Natural killer cell (primary cell): Measurements from ENCODE around the gene NAALADL2. TPM values are rescaled to one million over a fixed set of nuclear protein-coding genes. Genes with fewer than 3 reads are reported as not detected.

Experiments used
- ATAC-seq, 3 donors: fragments of 150-1000 bp in 2 of 3; fragments of 200-7000 bp in 1 of 3; cut with Tn5 transposase; 1 replicate in 1 of 3; 2 replicates in 2 of 3; pipeline ENCODE4 v1.10.0; 2021; ENCODE audit warnings: mild to moderate bottlenecking in 2 of 3, moderate library complexity in 2 of 3
- DNase-seq, 2 donors: peaks; one replicate each; pipeline versions ENCODE4 v3.0.0 to v3.0.0-alpha.2; 2013 to 2021; ENCODE audit warnings: mixed read lengths in 1 of 2
- H3K27ac ChIP-seq: one replicate; pipeline ENCODE4 v1.5.1; 2013; ENCODE audit warnings: mild to moderate bottlenecking, low read length
- H3K27me3 ChIP-seq: one replicate; pipeline ENCODE4 v1.6.1; 2013; ENCODE audit warnings: low read length; ENCODE audit not compliant: control insufficient read depth, insufficient read depth
- H3K36me3 ChIP-seq: one replicate; pipeline ENCODE4 v1.6.1; 2013; ENCODE audit warnings: low read length; ENCODE audit not compliant: control insufficient read depth, insufficient read depth
- H3K4me1 ChIP-seq: one replicate; pipeline ENCODE4 v1.6.1; 2013; ENCODE audit warnings: low read length; ENCODE audit not compliant: control insufficient read depth, insufficient read depth
- H3K4me3 ChIP-seq: one replicate; pipeline ENCODE4 v1.5.1; 2013; ENCODE audit warnings: low read length
- H3K9me3 ChIP-seq: one replicate; pipeline ENCODE4 v1.6.1; 2013; ENCODE audit warnings: low read length; ENCODE audit not compliant: control insufficient read depth, insufficient read depth
- H3K27ac Mint-ChIP-seq, 2 donors: one replicate each; pipeline ENCODE4 v1.8.0; 2022; ENCODE audit warnings: mild to moderate bottlenecking in 2 of 2, mixed read lengths in 2 of 2, moderate library complexity in 1 of 2
- H3K27me3 Mint-ChIP-seq, 2 donors: one replicate each; pipeline ENCODE4 v1.8.0; 2022; ENCODE audit warnings: low read depth in 2 of 2, mixed read lengths in 2 of 2
- H3K36me3 Mint-ChIP-seq: one replicate; pipeline ENCODE4 v1.8.0; 2022; ENCODE audit warnings: mixed read lengths
- H3K4me1 Mint-ChIP-seq, 2 donors: one replicate each; pipeline ENCODE4 v1.8.0; 2022; ENCODE audit warnings: mixed read lengths in 2 of 2
- H3K4me3 Mint-ChIP-seq: one replicate; pipeline ENCODE4 v1.8.0; 2022; ENCODE audit warnings: mild to moderate bottlenecking, moderate library complexity, mixed read lengths
- H3K9me3 Mint-ChIP-seq, 2 donors: one replicate each; pipeline ENCODE4 v1.8.0; 2022; ENCODE audit warnings: mixed read lengths in 2 of 2
- WGBS: methylation state at CpG from one replicate; pipeline ENCODE4 v1.1.7; 2013; ENCODE audit warnings: missing lambda C conversion rate; ENCODE audit not compliant: insufficient coverage; 5-methylcytosine and 5-hydroxymethylcytosine counted together
- intact Hi-C: fragments of 100-400 bp; cut with micrococcal nuclease; formaldehyde crosslinking; loops from one replicate; pipeline ENCODE4 v1.14.2; 2022
- total RNA-seq, 4 donors: library from RNA; stranded (reverse); fragments of 120-200 nt in 1 of 4; gene quantifications; one replicate each; pipeline versions ENCODE4 v1.2.3 to v1.2.4, GENCODE V29; 2013 to 2022
- TF ChIP-seq, protein P1 (sequence below): fragments of 200-600 bp; IDR thresholded peaks from one replicate; pipeline ENCODE4 v1.8.0; 2022; ENCODE audit warnings: antibody characterized with exemption

Gene NAALADL2
- total RNA-seq, 3 donors from 2014 or later (not counting 1 experiment from before 2014, with no cell fraction given): not detected

DNA sequence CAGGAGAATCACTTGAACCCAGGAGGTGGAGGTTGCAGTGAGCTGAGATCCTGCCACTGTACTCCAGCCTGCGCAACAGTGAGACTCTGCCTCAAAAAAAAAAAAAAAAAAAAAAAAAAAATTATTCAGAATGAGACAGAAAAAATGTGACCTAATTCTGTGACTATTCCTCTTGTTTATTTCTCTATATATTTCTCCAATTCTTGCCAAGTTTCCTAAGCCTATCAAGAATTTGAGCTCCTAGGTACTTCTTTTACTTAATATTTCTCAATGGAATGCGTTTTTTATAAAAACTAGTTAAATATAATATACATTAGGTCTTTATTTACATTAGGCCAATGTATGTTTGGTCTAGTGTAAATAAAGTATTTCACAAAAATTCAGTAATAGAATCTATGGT is 86.8 kb downstream of the NAALADL2 start:
- Mint-ChIP-seq H3K4me3 (no peak overlapping the region), H3K9me3 (peaks cover 11 to 16% of the 10 kb centered on the region in 2 donors), H3K4me1 (no peaks in the 10 kb centered on the region), H3K27me3 (no peaks in the 10 kb centered on the region), H3K27ac (no peak overlapping the region), H3K36me3 (peaks cover 8% of the 10 kb centered on the region)
- no peak overlapping the region for H3K27ac ChIP-seq
- WGBS: 100% methylated on average over 1 of the region's 2 CpGs
- H3K9me3 ChIP-seq: peaks cover 16% of the 10 kb centered on the region
- H3K4me1 ChIP-seq: no peaks in the 10 kb centered on the region
- DNase-seq: no peak
- no peaks in the 10 kb centered on the region for H3K27me3 ChIP-seq
- intact Hi-C loops: no loop called here
- TF ChIP-seq, protein P1, sequence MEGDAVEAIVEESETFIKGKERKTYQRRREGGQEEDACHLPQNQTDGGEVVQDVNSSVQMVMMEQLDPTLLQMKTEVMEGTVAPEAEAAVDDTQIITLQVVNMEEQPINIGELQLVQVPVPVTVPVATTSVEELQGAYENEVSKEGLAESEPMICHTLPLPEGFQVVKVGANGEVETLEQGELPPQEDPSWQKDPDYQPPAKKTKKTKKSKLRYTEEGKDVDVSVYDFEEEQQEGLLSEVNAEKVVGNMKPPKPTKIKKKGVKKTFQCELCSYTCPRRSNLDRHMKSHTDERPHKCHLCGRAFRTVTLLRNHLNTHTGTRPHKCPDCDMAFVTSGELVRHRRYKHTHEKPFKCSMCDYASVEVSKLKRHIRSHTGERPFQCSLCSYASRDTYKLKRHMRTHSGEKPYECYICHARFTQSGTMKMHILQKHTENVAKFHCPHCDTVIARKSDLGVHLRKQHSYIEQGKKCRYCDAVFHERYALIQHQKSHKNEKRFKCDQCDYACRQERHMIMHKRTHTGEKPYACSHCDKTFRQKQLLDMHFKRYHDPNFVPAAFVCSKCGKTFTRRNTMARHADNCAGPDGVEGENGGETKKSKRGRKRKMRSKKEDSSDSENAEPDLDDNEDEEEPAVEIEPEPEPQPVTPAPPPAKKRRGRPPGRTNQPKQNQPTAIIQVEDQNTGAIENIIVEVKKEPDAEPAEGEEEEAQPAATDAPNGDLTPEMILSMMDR: no peak
- no peak overlapping the region for H3K4me3 ChIP-seq
- ATAC-seq: no peak
- no peaks in the 10 kb centered on the region for H3K36me3 ChIP-seq

- WGBS: 95% methylated on average over 2 of the region's 2 CpGs
- TF ChIP-seq, protein P1: no peak
These were observed 90.4 kb downstream of the NAALADL2 start for GRCh38 chr3:174949523-174949922.

DNA sequence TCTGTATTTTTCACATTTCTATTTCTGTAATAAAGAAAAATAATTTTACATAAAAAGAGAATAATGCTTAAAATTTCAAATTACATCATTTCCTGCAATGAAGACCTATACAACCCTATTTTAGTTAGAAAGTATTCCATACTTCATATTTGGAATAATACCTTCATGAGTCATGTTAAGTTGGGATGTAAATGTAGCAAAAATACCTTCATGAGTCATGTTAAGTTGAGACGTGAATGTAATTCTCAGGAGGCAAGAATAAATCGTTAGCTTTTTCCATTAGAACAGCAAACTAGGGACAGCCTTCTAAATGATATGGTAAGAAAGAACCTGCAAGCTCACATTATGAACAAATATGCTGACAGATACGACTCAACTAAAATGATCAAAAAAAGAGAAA is 91.9 kb downstream of the NAALADL2 start:
- no peaks in the 10 kb centered on the region for H3K27me3 Mint-ChIP-seq
- H3K36me3 Mint-ChIP-seq: no peaks in the 10 kb centered on the region
- no peak overlapping the region for H3K4me3 ChIP-seq
- DNase-seq (no peak), ATAC-seq (no peak)
- no peaks in the 10 kb centered on the region for H3K27me3 ChIP-seq
- H3K4me1 ChIP-seq: no peaks in the 10 kb centered on the region
- TF ChIP-seq, protein P1: no peak
- H3K27ac Mint-ChIP-seq: no peak overlapping the region
- WGBS: 84% methylated on average over 2 of the region's 3 CpGs
- H3K9me3 ChIP-seq: no peaks in the 10 kb centered on the region
- intact Hi-C loops: no loop called here
- no peak overlapping the region for H3K27ac ChIP-seq
- H3K9me3 Mint-ChIP-seq: peaks cover 9 to 25% of the 10 kb centered on the region in 2 donors
- no peaks in the 10 kb centered on the region for H3K36me3 ChIP-seq
- H3K4me1 Mint-ChIP-seq: no peaks in the 10 kb centered on the region
- no peak overlapping the region for H3K4me3 Mint-ChIP-seq

More at GRCh38 chr3:174949523-174949922, 90.4 kb downstream of the NAALADL2 start:
- Mint-ChIP-seq H3K4me3 (no peak overlapping the region), H3K27me3 (no peaks in the 10 kb centered on the region), H3K36me3 (no peaks in the 10 kb centered on the region), H3K4me1 (no peaks in the 10 kb centered on the region), H3K27ac (no peak overlapping the region), H3K9me3 (peaks cover 9 to 24% of the 10 kb centered on the region in 2 donors)
- Histone ChIP-seq H3K4me3 (no peak overlapping the region), H3K4me1 (no peaks in the 10 kb centered on the region), H3K27ac (no peak overlapping the region), H3K9me3 (peaks cover 4% of the 10 kb centered on the region), H3K27me3 (no peaks in the 10 kb centered on the region), H3K36me3 (no peaks in the 10 kb centered on the region)
- DNase-seq (no peak), ATAC-seq (no peak)
- intact Hi-C loops: no loop called here

DNA sequence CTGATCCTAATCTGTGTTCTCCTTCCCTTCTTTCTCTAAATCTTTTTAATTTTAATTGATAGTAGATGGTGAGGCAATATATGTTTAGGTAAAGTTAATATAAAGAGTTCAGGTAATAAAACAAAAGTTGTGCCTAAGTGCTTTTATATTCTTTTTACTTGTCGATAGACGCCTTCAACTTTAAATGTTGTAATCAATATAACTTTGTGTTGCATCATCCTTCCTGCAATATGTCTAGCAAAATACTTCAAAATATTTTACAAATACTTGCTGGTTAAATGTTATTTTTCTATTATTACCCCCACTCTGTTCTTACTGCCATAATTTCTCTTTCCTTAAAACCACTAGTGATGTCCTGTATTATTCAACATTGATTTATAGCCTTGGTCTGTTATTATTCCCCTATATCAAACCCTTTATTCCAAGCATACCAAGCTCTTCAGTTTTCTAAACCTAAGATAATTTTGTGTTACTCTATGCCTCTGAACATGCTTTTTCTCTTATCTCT is 92.4 kb downstream of the NAALADL2 start:
- no peak for DNase-seq
- Mint-ChIP-seq H3K9me3 (peaks cover 8 to 25% of the 10 kb centered on the region in 2 donors), H3K4me1 (no peaks in the 10 kb centered on the region), H3K4me3 (no peak overlapping the region), H3K36me3 (no peaks in the 10 kb centered on the region), H3K27ac (no peak overlapping the region), H3K27me3 (no peaks in the 10 kb centered on the region)
- H3K9me3 ChIP-seq: no peaks in the 10 kb centered on the region
- H3K36me3 ChIP-seq: no peaks in the 10 kb centered on the region
- TF ChIP-seq, protein P1: no peak
- ATAC-seq: no peak
- no peak overlapping the region for H3K27ac ChIP-seq
- no CpG with 5 or more reads among the region's 2 CpGs for WGBS
- no peaks in the 10 kb centered on the region for H3K27me3 ChIP-seq
- no peak overlapping the region for H3K4me3 ChIP-seq
- intact Hi-C loops: no loop called here
- H3K4me1 ChIP-seq: no peaks in the 10 kb centered on the region
